SK-MEL-5 (cell line): Measurements from ENCODE around the gene LRRC3. TPM values are rescaled to one million over a fixed set of nuclear protein-coding genes. Genes with fewer than 3 reads are reported as not detected.

Source experiments
- DNase-seq: peaks from one replicate; pipeline ENCODE4 v3.0.0-alpha.2; 2016; ENCODE audit warnings: low read depth, low spot score
- in situ Hi-C: cut with HindIII; loops from 2 replicates; pipeline ENCODE4 v1.10.0; 2016; ENCODE audit warnings: low sequenced_read_pairs, high pct_unique_total_duplicates, low pct_unique_long_range_greater_than_20kb
- small RNA-seq, 2 experiments: library from RNA; depleted of rRNA; stranded (forward); fragments of <200 nt; gene quantifications; one replicate each; pipeline ENCODE3, GENCODE V24; 2014
- total RNA-seq: library from RNA; depleted of rRNA; stranded (reverse); fragments of >200 nt; shearing (Covaris generic); gene quantifications from 2 replicates; pipeline ENCODE4 v1.2.3, GENCODE V29; 2014; rRNA removed

The LRRC3 gene
- total RNA-seq, 1 experiment from 2014 or later: 1.5 TPM

GRCh38 chr21:44511219-44511937 lies 56.1 kb downstream of the LRRC3 start:
- no peak for DNase-seq
- in situ Hi-C loops: no loop called here

Small RNAs within 50 kb of the gene (small RNA-seq; reads per million reads assigned to genes)
- 0 reads per million in 2 experiments for gene RF00285

Other genes starting within 250 kb of the LRRC3 start
- 0.05 and 0.29 TPM in 2 replicates for gene ICOSLG, start 214.6 kb upstream of the LRRC3 start, total RNA-seq
- gene DNMT3L, start 193.6 kb upstream of the LRRC3 start, total RNA-seq: not detected in 2 replicates
- gene AIRE, start 169.6 kb upstream of the LRRC3 start, total RNA-seq: not detected in 2 replicates
- 81.4 and 82.0 TPM in 2 replicates for gene PFKL, start 155.5 kb upstream of the LRRC3 start, total RNA-seq
- gene CFAP410, start 116.1 kb upstream of the LRRC3 start, total RNA-seq: 5.0 and 11.0 TPM in 2 replicates
- gene TRPM2, start 101.9 kb upstream of the LRRC3 start, total RNA-seq: 0.21 and 0.37 TPM in 2 replicates
- gene KRTAP10-1, start 84.7 kb downstream of the LRRC3 start, total RNA-seq: not detected in 2 replicates
- gene KRTAP10-2, start 96.0 kb downstream of the LRRC3 start, total RNA-seq: not detected in 2 replicates
- gene KRTAP10-3, start 103.3 kb downstream of the LRRC3 start, total RNA-seq: not detected in 2 replicates
- not detected in 2 replicates for gene KRTAP10-4, start 118.2 kb downstream of the LRRC3 start, total RNA-seq
- gene KRTAP10-5, start 125.1 kb downstream of the LRRC3 start, total RNA-seq: not detected in 2 replicates
- not detected in 2 replicates for gene KRTAP10-6, start 137.0 kb downstream of the LRRC3 start, total RNA-seq
- gene KRTAP10-7, start 145.1 kb downstream of the LRRC3 start, total RNA-seq: not detected in 2 replicates
- gene KRTAP10-8, start 156.6 kb downstream of the LRRC3 start, total RNA-seq: not detected in 2 replicates
- not detected in 2 replicates for gene KRTAP10-9, start 171.6 kb downstream of the LRRC3 start, total RNA-seq
- not detected in 2 replicates for gene KRTAP10-10, start 181.8 kb downstream of the LRRC3 start, total RNA-seq
- gene KRTAP10-11, start 190.9 kb downstream of the LRRC3 start, total RNA-seq: not detected in 2 replicates
- gene KRTAP12-4, start 199.1 kb downstream of the LRRC3 start, total RNA-seq: not detected in 2 replicates
- gene KRTAP12-3, start 202.4 kb downstream of the LRRC3 start, total RNA-seq: not detected in 2 replicates
- not detected in 2 replicates for gene KRTAP12-2, start 211.4 kb downstream of the LRRC3 start, total RNA-seq
- not detected in 2 replicates for gene KRTAP12-1, start 226.7 kb downstream of the LRRC3 start, total RNA-seq
- gene KRTAP10-12, start 241.7 kb downstream of the LRRC3 start, total RNA-seq: not detected in 2 replicates